Measurements from ENCODE around the gene DUSP2.
A peak's percentile ranks its signal among the peaks of the same experiment; 100 is the strongest.

Gene DUSP2, protein sequence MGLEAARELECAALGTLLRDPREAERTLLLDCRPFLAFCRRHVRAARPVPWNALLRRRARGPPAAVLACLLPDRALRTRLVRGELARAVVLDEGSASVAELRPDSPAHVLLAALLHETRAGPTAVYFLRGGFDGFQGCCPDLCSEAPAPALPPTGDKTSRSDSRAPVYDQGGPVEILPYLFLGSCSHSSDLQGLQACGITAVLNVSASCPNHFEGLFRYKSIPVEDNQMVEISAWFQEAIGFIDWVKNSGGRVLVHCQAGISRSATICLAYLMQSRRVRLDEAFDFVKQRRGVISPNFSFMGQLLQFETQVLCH

GRCh38 chr2:96145036-96145847 is at the start of gene DUSP2:
TSS of gene DUSP2 (minus strand) at chr2:96145440. CDS start at chr2:96145354, 86 bp downstream.
- DNase-seq (ENCODE audit: low read depth): peak; percentile 85

DNA sequence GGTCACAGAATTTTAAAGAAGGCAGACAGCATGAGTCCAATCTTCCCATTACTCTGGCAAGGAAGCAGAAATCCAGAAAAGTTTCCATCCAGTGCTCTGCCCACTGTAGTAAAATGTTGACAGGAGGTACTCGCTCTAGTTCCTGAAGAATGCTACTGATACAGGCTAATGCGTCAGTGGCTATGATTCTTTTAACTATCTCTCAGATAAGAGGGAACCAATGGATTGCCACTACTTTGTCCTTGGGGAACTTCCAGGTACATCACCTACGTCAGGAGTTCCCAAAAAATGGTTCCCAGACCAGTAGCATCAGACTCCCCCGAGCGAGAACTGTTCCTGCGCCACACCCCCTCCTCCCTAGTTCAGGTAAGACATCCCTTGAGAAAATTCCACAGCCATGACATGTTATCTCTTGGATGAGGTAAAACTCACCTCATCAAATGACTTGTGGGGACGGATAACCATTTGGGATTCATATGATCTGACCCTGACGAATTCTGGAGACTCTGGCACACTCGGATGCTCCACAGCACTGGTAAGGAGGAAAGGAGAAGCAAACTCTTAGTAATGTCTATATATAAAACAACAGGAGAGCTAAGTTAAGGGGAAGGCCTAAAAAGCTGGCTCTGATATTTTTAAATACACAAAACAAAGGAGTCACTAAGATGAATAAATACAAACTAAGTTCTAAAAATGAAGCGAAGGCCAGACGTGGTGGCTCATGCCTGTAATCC is 46.9 kb upstream of the DUSP2 start:
- no peak for DNase-seq (ENCODE audit: low read depth)

GRCh38 chr2:96188821-96189526 is 43.7 kb upstream of the DUSP2 start:
- DNase-seq (ENCODE audit: low read depth): no peak

GRCh38 chr2:96186562-96186961 is 41.3 kb upstream of the DUSP2 start:
- no peak for DNase-seq (ENCODE audit: low read depth)

DNA sequence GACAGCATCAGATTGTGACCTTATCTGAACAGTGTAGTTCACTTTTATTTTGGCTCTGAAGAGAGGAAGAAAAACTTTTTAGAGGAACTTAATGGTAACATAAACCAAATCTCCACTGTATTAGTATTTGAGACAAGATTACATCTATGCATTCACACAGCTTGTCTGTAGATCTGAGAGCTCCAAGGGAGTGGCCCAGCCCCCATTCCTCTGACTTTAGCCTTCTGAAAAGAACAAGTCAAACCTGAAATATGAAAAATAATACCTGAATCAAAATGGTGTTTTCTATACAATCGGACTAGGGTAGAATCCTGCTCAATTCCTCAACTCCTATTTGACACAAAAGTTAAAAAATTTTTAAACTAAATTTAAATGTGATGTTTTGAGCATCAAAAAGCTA is 40.3 kb upstream of the DUSP2 start:
- no peak for DNase-seq (ENCODE audit: low read depth)

DNA sequence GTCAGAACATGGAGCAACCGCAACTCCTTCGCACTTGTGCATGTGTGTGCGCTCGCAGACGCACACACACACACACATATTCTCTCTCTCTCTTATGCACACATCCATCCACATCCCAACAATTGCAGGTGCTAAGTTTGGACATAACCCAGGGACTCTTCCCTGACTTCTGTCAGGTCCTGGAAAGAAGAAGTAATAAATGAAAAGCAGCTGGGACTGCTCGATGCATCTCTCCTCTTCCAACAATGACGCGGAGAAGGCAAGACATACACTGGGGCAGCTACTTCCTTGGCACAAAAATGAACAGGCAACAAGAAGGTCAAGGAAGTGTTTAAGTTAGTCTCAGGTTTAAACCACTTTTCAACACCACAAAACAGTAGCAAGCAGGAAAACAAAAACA is 39.7 kb upstream of the DUSP2 start:
- DNase-seq (ENCODE audit: low read depth): no peak

DNA sequence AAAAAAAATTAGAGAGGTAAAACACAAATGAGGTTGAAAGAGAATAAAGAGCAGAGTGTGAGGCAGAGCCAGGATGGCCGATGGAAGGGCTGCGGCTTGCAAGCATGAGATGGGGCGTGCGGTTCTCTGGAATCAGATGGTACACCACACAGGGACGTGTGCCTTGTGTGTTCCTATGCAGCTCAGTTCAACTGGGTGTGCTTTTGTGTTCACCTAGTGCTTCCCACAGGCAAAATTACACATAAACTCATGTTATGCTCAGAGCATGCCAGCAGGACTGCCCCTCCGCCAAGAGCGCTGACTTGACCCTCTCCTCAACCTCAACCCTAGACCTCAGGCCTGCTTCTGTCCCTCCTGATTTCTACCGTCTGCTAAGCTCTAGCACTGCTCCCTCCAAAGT is 38.9 kb upstream of the DUSP2 start:
- DNase-seq (ENCODE audit: low read depth): no peak

- DNase-seq (ENCODE audit: low read depth): no peak
Measured at GRCh38 chr2:96181529-96181928, 36.3 kb upstream of the DUSP2 start.

DNA sequence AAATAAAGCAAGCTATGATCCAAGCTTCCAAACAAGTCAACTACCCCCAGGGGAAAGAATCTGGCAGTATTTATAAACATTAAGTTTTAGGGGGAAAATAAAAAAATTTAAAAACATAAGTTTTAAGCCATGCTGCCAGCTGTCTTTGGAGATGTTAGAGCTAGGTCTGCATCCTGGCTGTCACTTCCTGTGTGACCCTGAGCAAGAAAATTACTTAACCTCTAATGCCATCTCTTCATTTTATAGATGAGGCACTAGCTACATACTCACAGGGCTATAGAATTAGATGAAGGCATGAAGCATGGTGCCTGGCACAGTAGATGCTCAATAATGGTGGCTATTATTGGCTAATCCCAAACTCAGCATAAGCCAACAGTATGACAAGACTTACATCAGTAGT is 35.3 kb upstream of the DUSP2 start:
- no peak for DNase-seq (ENCODE audit: low read depth)

- DNase-seq (ENCODE audit: low read depth): no peak
Measured at GRCh38 chr2:96180002-96180401, 34.8 kb upstream of the DUSP2 start.

DNA sequence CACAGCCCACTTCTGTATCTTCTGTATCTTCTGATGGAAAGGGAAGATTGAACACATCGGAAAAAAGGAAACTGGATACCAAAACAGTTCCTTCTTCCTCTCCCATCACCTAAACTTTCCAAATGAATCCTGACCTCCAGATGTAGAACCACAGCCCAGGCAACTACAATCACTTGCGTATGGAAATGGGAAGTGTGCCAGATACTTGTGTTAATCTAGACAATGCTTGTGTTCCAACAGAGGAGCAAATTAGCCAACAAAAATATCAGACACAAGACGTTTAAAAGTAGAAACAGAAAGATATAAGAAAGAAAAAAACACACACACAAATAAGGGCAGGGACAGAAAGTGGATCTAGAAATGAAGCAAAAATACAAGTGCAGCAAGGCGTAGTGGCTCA is 31.4 kb upstream of the DUSP2 start:
- no peak for DNase-seq (ENCODE audit: low read depth)

DNA sequence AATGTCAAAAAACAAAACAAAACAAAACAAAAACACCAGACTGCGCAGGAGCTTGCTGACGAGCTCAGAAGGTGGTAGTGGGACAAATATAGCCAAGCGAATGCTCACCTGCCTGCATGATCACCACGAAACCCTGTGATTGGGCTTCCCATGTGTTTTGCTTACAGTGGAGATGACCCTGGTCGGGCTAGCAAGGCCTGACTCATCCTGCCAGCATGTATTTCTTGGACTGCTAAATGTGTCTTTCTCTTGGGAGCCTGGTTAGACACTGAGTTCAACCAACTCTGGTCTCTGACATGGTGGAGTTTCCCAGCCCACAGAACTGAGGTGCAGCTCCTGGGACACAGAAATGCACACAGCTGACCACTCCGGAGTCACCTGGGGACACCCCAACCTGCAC is 30.7 kb upstream of the DUSP2 start:
- no peak for DNase-seq (ENCODE audit: low read depth)

GRCh38 chr2:96174251-96175144 is 29.3 kb upstream of the DUSP2 start:
- DNase-seq (ENCODE audit: low read depth): peak; percentile 76

GRCh38 chr2:96171831-96172230 is 26.6 kb upstream of the DUSP2 start:
- no peak for DNase-seq (ENCODE audit: low read depth)

GRCh38 chr2:96170626-96171025 is 25.4 kb upstream of the DUSP2 start:
- DNase-seq (ENCODE audit: low read depth): no peak

GRCh38 chr2:96169868-96170507 is 24.7 kb upstream of the DUSP2 start:
- DNase-seq (ENCODE audit: low read depth): no peak

DNA sequence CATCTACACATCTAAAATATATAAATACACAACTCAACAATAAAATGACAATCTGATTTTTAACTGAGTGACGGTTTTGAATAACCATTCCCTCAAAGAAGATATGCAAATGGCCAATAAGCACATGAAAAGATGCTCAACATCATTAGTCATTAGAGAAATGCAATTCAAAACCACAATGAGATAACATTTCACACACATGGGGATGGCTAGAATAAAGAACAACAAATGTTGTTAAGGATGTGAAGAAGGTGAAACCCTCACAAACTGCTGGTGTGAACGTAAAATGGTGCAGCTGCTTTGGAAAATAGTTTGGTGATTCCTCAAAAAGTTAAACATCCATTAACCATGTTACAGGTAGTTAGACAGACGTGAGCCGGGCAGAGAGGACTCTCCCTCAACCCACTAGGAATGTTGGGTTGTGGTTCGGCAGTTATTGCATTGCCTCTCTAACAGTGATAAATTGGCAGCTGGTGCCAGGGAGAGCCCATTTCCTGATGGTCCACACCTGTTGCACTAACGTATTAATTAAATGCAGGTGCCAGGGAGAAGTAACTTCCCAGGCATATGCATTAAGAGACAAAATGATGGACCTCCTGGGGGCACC is 22.3 kb upstream of the DUSP2 start:
- no peak for DNase-seq (ENCODE audit: low read depth)

GRCh38 chr2:96164459-96165184 is 19.4 kb upstream of the DUSP2 start:
- DNase-seq (ENCODE audit: low read depth): no peak

GRCh38 chr2:96163768-96164429 is 18.7 kb upstream of the DUSP2 start:
- peak; percentile 64 for DNase-seq (ENCODE audit: low read depth)

Data from activated T-helper 9 cell treated with anti-CD3 and anti-CD28 coated beads, Interleukin-2, amount 50 U/mL, for 16 hours (primary cell).